HEK293 (cell line): Measurements from ENCODE around the gene LAMC3.
A peak's percentile ranks its signal among the peaks of the same experiment; 100 is the strongest.

Experiments
- CTCF ChIA-PET: fragments of 350-600 bp; formaldehyde crosslinking; extraction: SDS; loops from one replicate; lab custom pipeline; 2021; ENCODE audit warnings: antibody characterized with exemption; lab: Yijun Ruan, JAX
- POLR2A ChIA-PET: fragments of 300-600 bp; formaldehyde crosslinking; extraction: SDS; loops from one replicate; lab custom pipeline; 2020; ENCODE audit warnings: antibody characterized with exemption, inconsistent platforms; lab: Yijun Ruan, JAX
- H3K27ac ChIP-seq: fragments of 200-500 bp; sonication (Bioruptor generic); 2 replicates; pipeline ENCODE4 v1.5.1; 2014; ENCODE audit warnings: low read depth, low read length, control low read depth, inconsistent platforms; ENCODE audit errors: extremely low read depth
- H3K36me3 ChIP-seq, 2 experiments: fragments of 200-500 bp in 1 of 2; sonication (Bioruptor generic) in 1 of 2; 1 replicate in 1 of 2; 2 replicates in 1 of 2; pipeline ENCODE4 v1.5.1; 2014 to 2017; ENCODE audit warnings: inconsistent platforms in 2 of 2, low read length in 2 of 2; ENCODE audit not compliant: control insufficient read depth in 2 of 2, insufficient read depth in 1 of 2
- H3K4me1 ChIP-seq: fragments of 200-500 bp; sonication (Bioruptor generic); 2 replicates; pipeline ENCODE4 v1.5.1; 2014; ENCODE audit warnings: mild to moderate bottlenecking, low read length, inconsistent platforms; ENCODE audit not compliant: control insufficient read depth, insufficient read depth
- H3K4me3 ChIP-seq: 2 replicates; pipeline ENCODE4 v1.5.1; 2011; ENCODE audit warnings: low read depth, mild to moderate bottlenecking, control low read depth, low read length, moderate library complexity
- H3K9me3 ChIP-seq: fragments of 200-500 bp; sonication (Bioruptor generic); 2 replicates; pipeline ENCODE4 v1.5.1; 2014; ENCODE audit warnings: low read depth, low read length, inconsistent platforms; ENCODE audit not compliant: control insufficient read depth, insufficient read depth
- EGR2 ChIP-seq: fragments of 450-650 bp; formaldehyde crosslinking; IDR thresholded peaks from 2 replicates; pipeline ENCODE4 v1.5.1; 2016; ENCODE audit warnings: low read depth, missing biosample characterization, missing genetic modification characterization
- GLIS1 ChIP-seq: fragments of 450-650 bp; formaldehyde crosslinking; IDR thresholded peaks from 2 replicates; pipeline ENCODE4 v1.5.1; 2016; ENCODE audit warnings: missing biosample characterization, missing genetic modification characterization
- KLF9 ChIP-seq: fragments of 450-650 bp; formaldehyde crosslinking; IDR thresholded peaks from 2 replicates; pipeline ENCODE4 v1.5.1; 2016; ENCODE audit warnings: missing biosample characterization, missing genetic modification characterization, low read depth
- MEIS1 ChIP-seq: sonication (generic); formaldehyde crosslinking; IDR thresholded peaks from 2 replicates; pipeline ENCODE4 v1.8.1; 2022; ENCODE audit warnings: missing genetic modification reagents, mild to moderate bottlenecking, borderline replicate concordance
- ZBTB17 ChIP-seq: fragments of 450-650 bp; formaldehyde crosslinking; IDR thresholded peaks from 2 replicates; pipeline ENCODE4 v1.5.1; 2016; ENCODE audit warnings: missing biosample characterization, missing genetic modification characterization
- ZBTB20 ChIP-seq: fragments of 450-650 bp; formaldehyde crosslinking; IDR thresholded peaks from 2 replicates; pipeline ENCODE4 v1.5.1; 2016; ENCODE audit warnings: missing biosample characterization, missing genetic modification characterization
- ZFHX2 ChIP-seq: fragments of 450-650 bp; formaldehyde crosslinking; conservative IDR thresholded peaks from 2 replicates; pipeline ENCODE4 v1.5.1; 2016; ENCODE audit warnings: missing biosample characterization, missing genetic modification characterization
- ZFP41 ChIP-seq: fragments of 450-650 bp; formaldehyde crosslinking; IDR thresholded peaks from 2 replicates; pipeline ENCODE4 v1.5.1; 2016; ENCODE audit warnings: missing biosample characterization, missing genetic modification characterization, borderline replicate concordance
- ZIC2 ChIP-seq: fragments of 450-650 bp; formaldehyde crosslinking; IDR thresholded peaks from 2 replicates; pipeline ENCODE4 v1.5.1; 2016; ENCODE audit warnings: missing biosample characterization, missing genetic modification characterization
- ZNF114 ChIP-seq: fragments of 450-650 bp; formaldehyde crosslinking; IDR thresholded peaks from 2 replicates; pipeline ENCODE4 v1.5.0; 2017; ENCODE audit warnings: missing biosample characterization, missing genetic modification characterization
- ZNF16 ChIP-seq: fragments of 450-650 bp; formaldehyde crosslinking; IDR thresholded peaks from 2 replicates; pipeline ENCODE4 v1.5.1; 2016; ENCODE audit warnings: low read depth, missing biosample characterization, missing genetic modification characterization
- ZNF169 ChIP-seq: fragments of 450-650 bp; formaldehyde crosslinking; IDR thresholded peaks from 2 replicates; pipeline ENCODE4 v1.5.1; 2016; ENCODE audit warnings: missing biosample characterization, missing genetic modification characterization
- ZNF184 ChIP-seq: fragments of 450-650 bp; IDR thresholded peaks from 2 replicates; pipeline ENCODE4 v1.5.1; 2018; ENCODE audit warnings: missing biosample characterization, mild to moderate bottlenecking, missing genetic modification characterization
- ZNF2 ChIP-seq: fragments of 450-650 bp; formaldehyde crosslinking; IDR thresholded peaks from 2 replicates; pipeline ENCODE4 v1.5.1; 2016; ENCODE audit warnings: missing biosample characterization, missing genetic modification characterization
- ZNF223 ChIP-seq: fragments of 450-650 bp; formaldehyde crosslinking; IDR thresholded peaks from 2 replicates; pipeline ENCODE4 v1.5.1; 2016; ENCODE audit warnings: missing biosample characterization, missing genetic modification characterization
- ZNF266 ChIP-seq: fragments of 450-650 bp; formaldehyde crosslinking; IDR thresholded peaks from 2 replicates; pipeline ENCODE4 v1.5.1; 2016; ENCODE audit warnings: missing biosample characterization, missing genetic modification characterization, low read depth
- ZNF350 ChIP-seq: fragments of 450-650 bp; formaldehyde crosslinking; IDR thresholded peaks from 2 replicates; pipeline ENCODE4 v1.5.0; 2017; ENCODE audit warnings: missing biosample characterization, mild to moderate bottlenecking, missing genetic modification characterization
- ZNF354C ChIP-seq: fragments of 450-650 bp; formaldehyde crosslinking; IDR thresholded peaks from 2 replicates; pipeline ENCODE4 v1.5.1; 2016; ENCODE audit warnings: missing biosample characterization, missing genetic modification characterization, low read depth, borderline replicate concordance
- ZNF394 ChIP-seq: fragments of 450-650 bp; formaldehyde crosslinking; IDR thresholded peaks from 2 replicates; pipeline ENCODE4 v1.5.1; 2016; ENCODE audit warnings: missing biosample characterization, missing genetic modification characterization, mild to moderate bottlenecking, moderate library complexity, borderline replicate concordance
- ZNF548 ChIP-seq: fragments of 450-650 bp; formaldehyde crosslinking; IDR thresholded peaks from 2 replicates; pipeline ENCODE4 v1.5.1; 2016; ENCODE audit warnings: missing biosample characterization, missing genetic modification characterization
- ZNF837 ChIP-seq: fragments of 450-650 bp; formaldehyde crosslinking; IDR thresholded peaks from 2 replicates; pipeline ENCODE4 v1.5.1; 2016; ENCODE audit warnings: missing biosample characterization, missing genetic modification characterization
- ZNF843 ChIP-seq: fragments of 450-650 bp; formaldehyde crosslinking; IDR thresholded peaks from 2 replicates; pipeline ENCODE4 v1.5.1; 2016; ENCODE audit warnings: missing biosample characterization, missing genetic modification characterization
- TF ChIP-seq, protein P1 (sequence below): fragments of 450-650 bp; formaldehyde crosslinking; IDR thresholded peaks from 2 replicates; pipeline ENCODE4 v1.5.1; 2016; ENCODE audit warnings: missing biosample characterization, missing genetic modification characterization
- TF ChIP-seq, protein P2 (sequence below): fragments of 450-650 bp; formaldehyde crosslinking; IDR thresholded peaks from 2 replicates; pipeline ENCODE4; 2016; ENCODE audit warnings: missing biosample characterization, missing genetic modification characterization
- TF ChIP-seq, protein P3 (sequence below): fragments of 450-650 bp; formaldehyde crosslinking; IDR thresholded peaks from 2 replicates; pipeline ENCODE4 v1.5.1; 2016; ENCODE audit warnings: missing biosample characterization, missing genetic modification characterization, borderline replicate concordance
- TF ChIP-seq, protein P4 (sequence below): fragments of 450-650 bp; IDR thresholded peaks from 2 replicates; pipeline ENCODE4 v1.5.1; 2018; ENCODE audit warnings: missing biosample characterization, missing genetic modification characterization
- TF ChIP-seq, protein P5 (sequence below): fragments of 450-650 bp; formaldehyde crosslinking; IDR thresholded peaks from 2 replicates; pipeline ENCODE4 v1.5.1; 2016; ENCODE audit warnings: missing biosample characterization, missing genetic modification characterization, low read depth

LAMC3 gene

DNA sequence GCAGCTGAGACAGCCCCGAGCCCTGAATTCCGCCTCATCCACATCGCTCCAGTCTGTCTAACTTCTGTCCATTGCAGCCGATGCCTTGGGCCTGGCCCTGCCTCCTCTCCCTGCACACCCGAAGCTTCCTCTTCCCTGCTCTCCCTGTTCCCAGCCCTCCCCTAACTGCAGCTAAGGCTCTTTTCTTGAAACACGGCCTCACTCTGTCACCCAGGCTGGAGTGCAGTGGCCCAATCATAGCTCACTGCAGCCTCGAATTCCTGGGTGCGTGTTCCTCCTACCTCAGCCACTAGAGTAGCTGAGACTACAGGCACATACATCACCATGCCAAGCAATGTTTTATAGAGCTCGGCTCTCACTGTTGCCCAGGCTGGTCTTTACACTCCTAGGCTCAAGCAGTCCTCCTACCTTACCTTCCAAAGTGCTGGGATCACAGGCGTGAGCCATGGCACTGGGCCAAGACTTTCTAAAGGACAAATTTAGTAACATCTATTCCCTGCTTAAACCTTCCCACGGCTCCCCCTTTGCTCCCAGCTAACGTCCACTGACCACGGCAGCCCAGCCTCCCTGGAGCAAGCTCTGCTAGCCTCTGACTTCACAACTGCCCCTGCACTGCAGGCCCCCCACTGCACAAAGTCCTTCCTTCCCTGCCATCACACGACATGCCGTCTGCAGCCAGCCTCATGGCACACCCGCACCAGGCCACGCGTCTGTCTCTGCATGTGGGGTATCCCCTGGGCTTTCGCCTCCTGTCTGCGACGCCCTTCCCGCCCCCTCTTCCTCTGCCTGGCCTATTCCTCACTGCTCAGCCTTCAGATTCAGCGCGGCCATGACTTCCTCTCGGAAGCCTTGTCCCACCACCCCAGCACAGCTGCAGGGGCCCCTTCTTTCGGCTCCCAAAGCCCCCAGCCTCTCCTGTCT lies 28.6 kb downstream of the LAMC3 start:
- no peaks in the 10 kb centered on the region for H3K9me3 ChIP-seq
- H3K4me3 ChIP-seq = no peak overlapping the region
- POLR2A ChIA-PET = interaction anchor here (0.5 to 0.8 kb wide), 2 partner anchors 8 to 105 kb away, joined by 3 to 6 read pairs; no protein-coding TSS in a partner anchor
- H3K36me3 ChIP-seq = peaks cover 0 to 6% of the 10 kb centered on the region in 2 experiments; a peak in 1 of 3 replicates
- H3K4me1 ChIP-seq = no peaks in the 10 kb centered on the region
- CTCF ChIA-PET = interaction anchor here (0.6 to 7.9 kb wide), 4 partner anchors 10 to 519 kb away, joined by 4 to 65 read pairs (median 4); no protein-coding TSS in a partner anchor
- H3K27ac ChIP-seq = no peak overlapping the region
- peak; percentile 46 for TF ChIP-seq ZFHX2 (tag by site-specific recombination)
- TF ChIP-seq ZNF843 (tag by site-specific recombination) = no peak
- no peak for TF ChIP-seq ZNF837 (tag by site-specific recombination)
- TF ChIP-seq ZNF266 (tag by site-specific recombination) = no peak
- no peak for TF ChIP-seq ZNF354C (tag by site-specific recombination)
- TF ChIP-seq, protein P1, sequence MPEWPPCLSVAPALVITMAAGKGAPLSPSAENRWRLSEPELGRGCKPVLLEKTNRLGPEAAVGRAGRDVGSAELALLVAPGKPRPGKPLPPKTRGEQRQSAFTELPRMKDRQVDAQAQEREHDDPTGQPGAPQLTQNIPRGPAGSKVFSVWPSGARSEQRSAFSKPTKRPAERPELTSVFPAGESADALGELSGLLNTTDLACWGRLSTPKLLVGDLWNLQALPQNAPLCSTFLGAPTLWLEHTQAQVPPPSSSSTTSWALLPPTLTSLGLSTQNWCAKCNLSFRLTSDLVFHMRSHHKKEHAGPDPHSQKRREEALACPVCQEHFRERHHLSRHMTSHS (tag by site-specific recombination) = no peak
- TF ChIP-seq ZNF223 (tag by site-specific recombination) = no peak
- TF ChIP-seq ZNF2 (tag by site-specific recombination) = no peak
- TF ChIP-seq GLIS1 (tag by site-specific recombination) = peak; percentile 67
- TF ChIP-seq ZFP41 = no peak
- peak; percentile 58 for TF ChIP-seq ZBTB17 (tag by site-specific recombination)
- no peak for TF ChIP-seq ZBTB20 (tag by site-specific recombination)
- peak; percentile 67 for TF ChIP-seq ZIC2
- no peak for TF ChIP-seq ZNF114 (tag by site-specific recombination)
- no peak for TF ChIP-seq ZNF16
- TF ChIP-seq ZNF184 (tag by site-specific recombination) = no peak
- TF ChIP-seq, protein P2, sequence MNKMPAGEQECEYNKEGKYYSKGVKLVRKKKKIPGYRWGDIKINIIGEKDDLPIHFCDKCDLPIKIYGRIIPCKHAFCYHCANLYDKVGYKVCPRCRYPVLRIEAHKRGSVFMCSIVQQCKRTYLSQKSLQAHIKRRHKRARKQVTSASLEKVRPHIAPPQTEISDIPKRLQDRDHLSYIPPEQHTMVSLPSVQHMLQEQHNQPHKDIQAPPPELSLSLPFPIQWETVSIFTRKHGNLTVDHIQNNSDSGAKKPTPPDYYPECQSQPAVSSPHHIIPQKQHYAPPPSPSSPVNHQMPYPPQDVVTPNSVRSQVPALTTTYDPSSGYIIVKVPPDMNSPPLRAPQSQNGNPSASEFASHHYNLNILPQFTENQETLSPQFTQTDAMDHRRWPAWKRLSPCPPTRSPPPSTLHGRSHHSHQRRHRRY (tag by site-specific recombination) = no peak
- peak; percentile 52 for TF ChIP-seq EGR2 (tag by site-specific recombination)
- no peak for TF ChIP-seq ZNF169 (tag by site-specific recombination)
- no peak for TF ChIP-seq KLF9
- no peak for TF ChIP-seq MEIS1
- TF ChIP-seq ZNF548 (tag by site-specific recombination) = no peak
- TF ChIP-seq, protein P3, sequence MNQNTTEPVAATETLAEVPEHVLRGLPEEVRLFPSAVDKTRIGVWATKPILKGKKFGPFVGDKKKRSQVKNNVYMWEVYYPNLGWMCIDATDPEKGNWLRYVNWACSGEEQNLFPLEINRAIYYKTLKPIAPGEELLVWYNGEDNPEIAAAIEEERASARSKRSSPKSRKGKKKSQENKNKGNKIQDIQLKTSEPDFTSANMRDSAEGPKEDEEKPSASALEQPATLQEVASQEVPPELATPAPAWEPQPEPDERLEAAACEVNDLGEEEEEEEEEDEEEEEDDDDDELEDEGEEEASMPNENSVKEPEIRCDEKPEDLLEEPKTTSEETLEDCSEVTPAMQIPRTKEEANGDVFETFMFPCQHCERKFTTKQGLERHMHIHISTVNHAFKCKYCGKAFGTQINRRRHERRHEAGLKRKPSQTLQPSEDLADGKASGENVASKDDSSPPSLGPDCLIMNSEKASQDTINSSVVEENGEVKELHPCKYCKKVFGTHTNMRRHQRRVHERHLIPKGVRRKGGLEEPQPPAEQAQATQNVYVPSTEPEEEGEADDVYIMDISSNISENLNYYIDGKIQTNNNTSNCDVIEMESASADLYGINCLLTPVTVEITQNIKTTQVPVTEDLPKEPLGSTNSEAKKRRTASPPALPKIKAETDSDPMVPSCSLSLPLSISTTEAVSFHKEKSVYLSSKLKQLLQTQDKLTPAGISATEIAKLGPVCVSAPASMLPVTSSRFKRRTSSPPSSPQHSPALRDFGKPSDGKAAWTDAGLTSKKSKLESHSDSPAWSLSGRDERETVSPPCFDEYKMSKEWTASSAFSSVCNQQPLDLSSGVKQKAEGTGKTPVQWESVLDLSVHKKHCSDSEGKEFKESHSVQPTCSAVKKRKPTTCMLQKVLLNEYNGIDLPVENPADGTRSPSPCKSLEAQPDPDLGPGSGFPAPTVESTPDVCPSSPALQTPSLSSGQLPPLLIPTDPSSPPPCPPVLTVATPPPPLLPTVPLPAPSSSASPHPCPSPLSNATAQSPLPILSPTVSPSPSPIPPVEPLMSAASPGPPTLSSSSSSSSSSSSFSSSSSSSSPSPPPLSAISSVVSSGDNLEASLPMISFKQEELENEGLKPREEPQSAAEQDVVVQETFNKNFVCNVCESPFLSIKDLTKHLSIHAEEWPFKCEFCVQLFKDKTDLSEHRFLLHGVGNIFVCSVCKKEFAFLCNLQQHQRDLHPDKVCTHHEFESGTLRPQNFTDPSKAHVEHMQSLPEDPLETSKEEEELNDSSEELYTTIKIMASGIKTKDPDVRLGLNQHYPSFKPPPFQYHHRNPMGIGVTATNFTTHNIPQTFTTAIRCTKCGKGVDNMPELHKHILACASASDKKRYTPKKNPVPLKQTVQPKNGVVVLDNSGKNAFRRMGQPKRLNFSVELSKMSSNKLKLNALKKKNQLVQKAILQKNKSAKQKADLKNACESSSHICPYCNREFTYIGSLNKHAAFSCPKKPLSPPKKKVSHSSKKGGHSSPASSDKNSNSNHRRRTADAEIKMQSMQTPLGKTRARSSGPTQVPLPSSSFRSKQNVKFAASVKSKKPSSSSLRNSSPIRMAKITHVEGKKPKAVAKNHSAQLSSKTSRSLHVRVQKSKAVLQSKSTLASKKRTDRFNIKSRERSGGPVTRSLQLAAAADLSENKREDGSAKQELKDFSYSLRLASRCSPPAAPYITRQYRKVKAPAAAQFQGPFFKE (tag by site-specific recombination) = no peak
- TF ChIP-seq, protein P4, sequence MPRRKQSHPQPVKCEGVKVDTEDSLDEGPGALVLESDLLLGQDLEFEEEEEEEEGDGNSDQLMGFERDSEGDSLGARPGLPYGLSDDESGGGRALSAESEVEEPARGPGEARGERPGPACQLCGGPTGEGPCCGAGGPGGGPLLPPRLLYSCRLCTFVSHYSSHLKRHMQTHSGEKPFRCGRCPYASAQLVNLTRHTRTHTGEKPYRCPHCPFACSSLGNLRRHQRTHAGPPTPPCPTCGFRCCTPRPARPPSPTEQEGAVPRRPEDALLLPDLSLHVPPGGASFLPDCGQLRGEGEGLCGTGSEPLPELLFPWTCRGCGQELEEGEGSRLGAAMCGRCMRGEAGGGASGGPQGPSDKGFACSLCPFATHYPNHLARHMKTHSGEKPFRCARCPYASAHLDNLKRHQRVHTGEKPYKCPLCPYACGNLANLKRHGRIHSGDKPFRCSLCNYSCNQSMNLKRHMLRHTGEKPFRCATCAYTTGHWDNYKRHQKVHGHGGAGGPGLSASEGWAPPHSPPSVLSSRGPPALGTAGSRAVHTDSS (tag by site-specific recombination) = no peak
- no peak for TF ChIP-seq ZNF350
- TF ChIP-seq, protein P5, sequence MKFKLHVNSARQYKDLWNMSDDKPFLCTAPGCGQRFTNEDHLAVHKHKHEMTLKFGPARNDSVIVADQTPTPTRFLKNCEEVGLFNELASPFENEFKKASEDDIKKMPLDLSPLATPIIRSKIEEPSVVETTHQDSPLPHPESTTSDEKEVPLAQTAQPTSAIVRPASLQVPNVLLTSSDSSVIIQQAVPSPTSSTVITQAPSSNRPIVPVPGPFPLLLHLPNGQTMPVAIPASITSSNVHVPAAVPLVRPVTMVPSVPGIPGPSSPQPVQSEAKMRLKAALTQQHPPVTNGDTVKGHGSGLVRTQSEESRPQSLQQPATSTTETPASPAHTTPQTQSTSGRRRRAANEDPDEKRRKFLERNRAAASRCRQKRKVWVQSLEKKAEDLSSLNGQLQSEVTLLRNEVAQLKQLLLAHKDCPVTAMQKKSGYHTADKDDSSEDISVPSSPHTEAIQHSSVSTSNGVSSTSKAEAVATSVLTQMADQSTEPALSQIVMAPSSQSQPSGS = no peak
- peak; percentile 74; the same call in 1 of the 2 replicates for TF ChIP-seq ZNF394 (tag by site-specific recombination)
